ENCODE data around the gene HOXD10.

Gene HOXD10

DNA sequence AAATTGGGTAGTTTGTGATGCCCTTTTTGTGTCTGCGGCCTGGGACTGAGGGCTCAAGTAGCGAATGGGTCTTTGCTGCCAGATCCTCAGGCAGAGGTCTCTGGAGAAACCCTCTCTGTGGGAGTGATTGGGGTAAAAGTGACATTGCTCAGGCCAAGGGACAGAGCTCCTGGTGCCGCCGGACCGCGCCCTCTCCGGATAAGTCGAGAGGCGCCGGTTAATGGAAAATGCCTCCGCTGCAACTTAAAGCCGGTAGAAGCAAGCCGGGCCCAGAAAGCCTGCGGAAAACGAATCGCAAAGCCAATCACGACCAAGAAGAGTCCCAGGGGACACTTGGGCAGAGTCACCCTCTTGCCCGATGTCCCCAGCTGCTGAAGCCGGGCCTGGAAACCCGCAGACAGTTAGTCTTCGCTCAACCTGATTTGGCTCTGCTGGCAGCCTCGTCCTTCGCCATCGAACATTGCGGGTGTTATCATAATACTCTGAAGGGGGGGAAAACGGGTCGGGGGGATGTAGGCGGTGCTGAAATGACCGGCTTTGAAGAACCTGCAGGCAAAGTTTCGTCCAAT, 17.3 kb upstream of the HOXD10 start:
- no peaks in the 10 kb centered on the region for H3K79me2 ChIP-seq (ENCODE audit: low read length)
- no peak overlapping the region for H3K9ac ChIP-seq (ENCODE audit: low read length)
- H3K9me2 ChIP-seq (replicated peaks; ENCODE audit: insufficient read depth, low read length): no peaks in the 10 kb centered on the region
- H3K4me3 ChIP-seq (ENCODE audit: low read length): no peak overlapping the region
- H3K27ac ChIP-seq (ENCODE audit: low read length): no peak overlapping the region
- TF ChIP-seq EZH2phosphoT487 (IDR thresholded peaks at IDR 0.05; ENCODE audit: low read length) (no peak), EZH2 (optimal IDR thresholded peaks at IDR 0.05; ENCODE audit: low read depth, low read length) (no peak)
- TF ChIP-seq, protein P1, sequence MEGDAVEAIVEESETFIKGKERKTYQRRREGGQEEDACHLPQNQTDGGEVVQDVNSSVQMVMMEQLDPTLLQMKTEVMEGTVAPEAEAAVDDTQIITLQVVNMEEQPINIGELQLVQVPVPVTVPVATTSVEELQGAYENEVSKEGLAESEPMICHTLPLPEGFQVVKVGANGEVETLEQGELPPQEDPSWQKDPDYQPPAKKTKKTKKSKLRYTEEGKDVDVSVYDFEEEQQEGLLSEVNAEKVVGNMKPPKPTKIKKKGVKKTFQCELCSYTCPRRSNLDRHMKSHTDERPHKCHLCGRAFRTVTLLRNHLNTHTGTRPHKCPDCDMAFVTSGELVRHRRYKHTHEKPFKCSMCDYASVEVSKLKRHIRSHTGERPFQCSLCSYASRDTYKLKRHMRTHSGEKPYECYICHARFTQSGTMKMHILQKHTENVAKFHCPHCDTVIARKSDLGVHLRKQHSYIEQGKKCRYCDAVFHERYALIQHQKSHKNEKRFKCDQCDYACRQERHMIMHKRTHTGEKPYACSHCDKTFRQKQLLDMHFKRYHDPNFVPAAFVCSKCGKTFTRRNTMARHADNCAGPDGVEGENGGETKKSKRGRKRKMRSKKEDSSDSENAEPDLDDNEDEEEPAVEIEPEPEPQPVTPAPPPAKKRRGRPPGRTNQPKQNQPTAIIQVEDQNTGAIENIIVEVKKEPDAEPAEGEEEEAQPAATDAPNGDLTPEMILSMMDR (IDR thresholded peaks at IDR 0.05; ENCODE audit: low read length): no peak
- peaks cover under 1% of the 10 kb centered on the region; the same call in 1 of the 2 replicates for H3K27me3 ChIP-seq (replicated peaks; ENCODE audit: insufficient read depth, low read length)
- H3K36me3 ChIP-seq (replicated peaks; ENCODE audit: insufficient read depth, low read length): no peaks in the 10 kb centered on the region
- H3K4me2 ChIP-seq (ENCODE audit: low read depth, low read length): no peak overlapping the region
- 0 out of 2 replicates have a peak, but pooled peaks cover 5% of the 10 kb centered on the region for H3K4me1 ChIP-seq (ENCODE audit: low read length)
- no peaks in the 10 kb centered on the region for H3K9me3 ChIP-seq (replicated peaks; ENCODE audit: insufficient read depth, low read length)
- peaks cover 17% of the 10 kb centered on the region for H3F3A ChIP-seq (ENCODE audit: insufficient read depth, low read length)
- DNase-seq: no peak
- H2AFZ ChIP-seq (ENCODE audit: low read length): no peak overlapping the region
- no peaks in the 10 kb centered on the region for H4K20me1 ChIP-seq (ENCODE audit: insufficient read depth, low read length)

DNA sequence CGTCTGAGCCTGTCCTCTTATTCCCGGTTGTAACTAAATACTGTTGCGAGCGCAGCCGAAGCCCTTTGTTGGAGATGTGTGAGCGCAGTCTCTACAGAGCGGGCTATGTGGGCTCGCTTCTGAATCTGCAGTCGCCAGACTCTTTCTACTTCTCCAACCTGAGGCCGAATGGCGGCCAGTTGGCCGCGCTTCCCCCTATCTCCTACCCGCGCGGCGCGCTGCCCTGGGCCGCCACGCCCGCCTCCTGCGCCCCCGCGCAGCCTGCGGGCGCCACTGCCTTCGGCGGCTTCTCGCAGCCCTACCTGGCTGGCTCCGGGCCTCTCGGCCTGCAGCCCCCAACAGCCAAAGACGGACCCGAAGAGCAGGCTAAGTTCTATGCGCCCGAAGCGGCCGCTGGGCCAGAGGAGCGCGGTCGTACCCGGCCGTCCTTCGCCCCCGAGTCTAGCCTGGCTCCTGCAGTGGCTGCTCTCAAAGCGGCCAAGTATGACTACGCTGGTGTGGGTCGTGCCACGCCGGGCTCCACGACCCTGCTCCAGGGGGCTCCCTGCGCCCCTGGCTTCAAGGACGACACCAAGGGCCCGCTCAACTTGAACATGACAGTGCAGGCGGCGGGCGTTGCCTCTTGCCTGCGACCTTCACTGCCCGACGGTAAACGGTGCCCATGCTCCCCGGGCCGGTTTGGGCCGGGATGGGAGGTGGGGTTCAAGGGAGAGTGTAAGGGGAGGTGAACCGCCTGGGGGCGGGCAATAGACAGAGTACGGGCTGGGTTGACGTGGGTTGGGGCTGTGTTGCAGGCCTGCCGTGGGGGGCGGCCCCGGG, 16.6 kb upstream of the HOXD10 start, which contains the start of gene HOXD12:
TSS of gene HOXD12 (plus strand) at position 68 of the 819 bp plus-strand sequence. CDS start at position 75, 7 bp downstream.
- no peaks in the 10 kb centered on the region for H3K9me2 ChIP-seq (replicated peaks; ENCODE audit: insufficient read depth, low read length)
- no peak for TF ChIP-seq EZH2 (optimal IDR thresholded peaks at IDR 0.05; ENCODE audit: low read depth, low read length)
- TF ChIP-seq, protein P1 (IDR thresholded peaks at IDR 0.05; ENCODE audit: low read length): no peak
- TF ChIP-seq EZH2phosphoT487 (IDR thresholded peaks at IDR 0.05; ENCODE audit: low read length): no peak
- no peak for DNase-seq
- H4K20me1 ChIP-seq (ENCODE audit: insufficient read depth, low read length): no peaks in the 10 kb centered on the region
- no peaks in the 10 kb centered on the region for H3K36me3 ChIP-seq (replicated peaks; ENCODE audit: insufficient read depth, low read length)
- H3K4me1 ChIP-seq (ENCODE audit: low read length): 0 out of 2 replicates have a peak, but pooled peaks cover 5% of the 10 kb centered on the region
- no peak within 1 kb of the TSS for H3K9ac ChIP-seq (ENCODE audit: low read length)
- peaks cover 17% of the 10 kb centered on the region for H3F3A ChIP-seq (ENCODE audit: insufficient read depth, low read length)
- H3K4me3 ChIP-seq (ENCODE audit: low read length): no peak within 1 kb of the TSS
- H3K79me2 ChIP-seq (ENCODE audit: low read length): no peaks in the 10 kb centered on the region
- H3K27ac ChIP-seq (ENCODE audit: low read length): no peak within 1 kb of the TSS
- H3K27me3 ChIP-seq (replicated peaks; ENCODE audit: insufficient read depth, low read length): peaks cover 3% of the 10 kb centered on the region; the same call in 1 of the 2 replicates
- peak within 1 kb of the TSS; percentile 95; the same call in 1 of the 2 replicates for H3K4me2 ChIP-seq (ENCODE audit: low read depth, low read length)
- H2AFZ ChIP-seq (ENCODE audit: low read length): no peak within 1 kb of the TSS; the same call in 1 of the 2 replicates
- no peaks in the 10 kb centered on the region for H3K9me3 ChIP-seq (replicated peaks; ENCODE audit: insufficient read depth, low read length)

DNA sequence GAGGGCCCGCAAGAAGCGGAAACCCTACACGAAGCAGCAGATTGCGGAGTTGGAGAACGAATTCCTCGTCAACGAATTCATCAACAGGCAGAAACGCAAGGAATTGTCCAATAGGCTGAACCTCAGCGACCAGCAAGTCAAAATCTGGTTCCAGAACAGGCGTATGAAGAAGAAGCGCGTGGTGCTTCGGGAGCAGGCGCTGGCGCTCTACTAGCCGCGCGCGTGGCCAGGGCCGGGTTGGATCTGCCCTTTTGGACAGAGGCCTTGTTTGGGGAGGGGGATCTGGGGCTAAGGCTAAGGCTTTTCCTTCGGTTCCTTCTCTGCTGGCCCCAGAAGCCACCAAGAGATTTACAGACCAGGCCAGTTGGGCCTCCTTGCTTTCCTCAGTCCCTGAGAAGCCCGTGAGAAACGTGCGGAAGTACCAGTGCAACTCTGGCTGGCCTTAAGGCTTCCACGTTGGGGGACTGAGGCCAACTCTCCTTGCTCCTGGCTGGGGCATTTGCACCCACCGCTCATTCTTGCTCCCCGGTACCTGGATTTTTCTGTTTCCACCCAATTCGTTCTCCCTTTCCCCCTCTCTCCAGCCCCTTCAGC, 15.9 kb upstream of the HOXD10 start:
- DNase-seq: no peak
- TF ChIP-seq EZH2phosphoT487 (IDR thresholded peaks at IDR 0.05; ENCODE audit: low read length) (no peak), EZH2 (optimal IDR thresholded peaks at IDR 0.05; ENCODE audit: low read depth, low read length) (no peak)
- TF ChIP-seq, protein P1 (IDR thresholded peaks at IDR 0.05; ENCODE audit: low read length): no peak
- Histone ChIP-seq H3K27me3 (replicated peaks; ENCODE audit: insufficient read depth, low read length) (peaks cover 8% of the 10 kb centered on the region; the same call in 1 of the 2 replicates), H3K27ac (ENCODE audit: low read length) (no peak overlapping the region), H3K9ac (ENCODE audit: low read length) (no peak overlapping the region), H3K4me3 (ENCODE audit: low read length) (no peak overlapping the region), H3K9me3 (replicated peaks; ENCODE audit: insufficient read depth, low read length) (no peaks in the 10 kb centered on the region), H3K9me2 (replicated peaks; ENCODE audit: insufficient read depth, low read length) (no peaks in the 10 kb centered on the region), H2AFZ (ENCODE audit: low read length) (no peak overlapping the region), H3K4me2 (ENCODE audit: low read depth, low read length) (no peak overlapping the region), H3K4me1 (ENCODE audit: low read length) (0 out of 2 replicates have a peak, but pooled peaks cover 3% of the 10 kb centered on the region), H3F3A (ENCODE audit: insufficient read depth, low read length) (peaks cover 17% of the 10 kb centered on the region), H3K79me2 (ENCODE audit: low read length) (no peaks in the 10 kb centered on the region), H3K36me3 (replicated peaks; ENCODE audit: insufficient read depth, low read length) (no peaks in the 10 kb centered on the region), H4K20me1 (ENCODE audit: insufficient read depth, low read length) (no peaks in the 10 kb centered on the region)
